T-helper 2 cell treated with Interferon-gamma antibody and Interleukin-4, amounts not matched to agents 100 ng/mL and 5 ng/mL, for 36 hours (primary cell): ENCODE measurements around the gene THRB. TPM values are rescaled to one million over a fixed set of nuclear protein-coding genes. Genes with fewer than 3 reads are reported as not detected.
"Not testable (repeated sequence)": the region's sequence is repeated elsewhere in the genome, so short reads cannot be mapped to it uniquely, and the experiment has no call there.

Experiments
- intact Hi-C: fragments of 100-400 bp; cut with micrococcal nuclease; formaldehyde crosslinking; loops from one replicate; pipeline ENCODE4 v1.15.1; 2023
- total RNA-seq: library from RNA; stranded (reverse); gene quantifications from 2 replicates; pipeline ENCODE4 v1.2.3, GENCODE V29; 2022

THRB gene
- total RNA-seq, 1 donor from 2014 or later, result not detected

GRCh38 chr3:24407980-24408680, 86.5 kb downstream of the THRB start:
- intact Hi-C loops, result no loop called here

- intact Hi-C loops, result no loop called here
Measured at GRCh38 chr3:24406900-24407299, 87.8 kb downstream of the THRB start.

GRCh38 chr3:24405057-24405456, 89.6 kb downstream of the THRB start:
- intact Hi-C loops, result no loop called here

GRCh38 chr3:24401811-24402185, 92.9 kb downstream of the THRB start:
- intact Hi-C loops, result no loop called here

GRCh38 chr3:24401090-24401810, 93.4 kb downstream of the THRB start:
- intact Hi-C loops, result no loop called here

- intact Hi-C loops, result no loop called here
Measured at GRCh38 chr3:24400450-24400849, 94.2 kb downstream of the THRB start.

- intact Hi-C loops, result no loop called here
Measured at GRCh38 chr3:24400015-24400414, 94.6 kb downstream of the THRB start.

- intact Hi-C loops, result no loop called here
Measured at GRCh38 chr3:24399614-24400013, 95.0 kb downstream of the THRB start.

GRCh38 chr3:24398712-24399111, 95.9 kb downstream of the THRB start:
- intact Hi-C loops, result not testable (repeated sequence)

- intact Hi-C loops, result no loop called here
Measured at GRCh38 chr3:24396338-24396737, 98.3 kb downstream of the THRB start.

- intact Hi-C loops, result no loop called here
Measured at GRCh38 chr3:24394754-24395153, 99.9 kb downstream of the THRB start.

GRCh38 chr3:24393316-24393715, 101.3 kb downstream of the THRB start:
- intact Hi-C loops, result no loop called here

- intact Hi-C loops, result no loop called here
Measured at GRCh38 chr3:24390169-24391130, 104.2 kb downstream of the THRB start.

- intact Hi-C loops, result no loop called here
Measured at GRCh38 chr3:24389108-24390090, 105.3 kb downstream of the THRB start.

- intact Hi-C loops, result no loop called here
Measured at GRCh38 chr3:24388611-24389010, 106.0 kb downstream of the THRB start.

- intact Hi-C loops, result no loop called here
Measured at GRCh38 chr3:24388159-24388558, 106.5 kb downstream of the THRB start.

GRCh38 chr3:24387493-24387892, 107.2 kb downstream of the THRB start:
- intact Hi-C loops, result no loop called here

GRCh38 chr3:24387000-24387399, 107.7 kb downstream of the THRB start:
- intact Hi-C loops, result no loop called here

- intact Hi-C loops, result no loop called here
Measured at GRCh38 chr3:24386458-24386857, 108.2 kb downstream of the THRB start.

GRCh38 chr3:24385012-24385615, 109.5 kb downstream of the THRB start:
- intact Hi-C loops, result no loop called here
